CD4-positive, alpha-beta T cell treated with Interleukin-6 for 4 hours (primary cell): ENCODE measurements around the gene CENPA.
"Not testable (repeated sequence)": the region's sequence is repeated elsewhere in the genome, so short reads cannot be mapped to it uniquely, and the experiment has no call there.

Source experiments
- DNase-seq: peaks from one replicate; pipeline ENCODE4 v3.0.0-alpha.2; 2020; ENCODE audit warnings: mixed read lengths

CENPA gene

GRCh38 chr2:26795135-26795534 is 9.3 kb downstream of the CENPA start:
- not testable (repeated sequence) for DNase-seq

GRCh38 chr2:26801328-26801727 is 15.5 kb downstream of the CENPA start:
- no peak for DNase-seq

GRCh38 chr2:26801796-26802195 is 15.9 kb downstream of the CENPA start:
- no peak for DNase-seq

- DNase-seq, result no peak
Observed at GRCh38 chr2:26805241-26805676, 19.4 kb downstream of the CENPA start.

GRCh38 chr2:26807788-26808460 is 22.1 kb downstream of the CENPA start:
- no peak for DNase-seq

- no peak for DNase-seq
Observed at GRCh38 chr2:26809211-26809610, 23.4 kb downstream of the CENPA start.

GRCh38 chr2:26809876-26810577 is 24.2 kb downstream of the CENPA start:
- DNase-seq, result peak; percentile 28

- DNase-seq, result no peak
Observed at GRCh38 chr2:26811261-26811660, 25.4 kb downstream of the CENPA start.

GRCh38 chr2:26811791-26812694 is 26.2 kb downstream of the CENPA start:
- no peak for DNase-seq

GRCh38 chr2:26812731-26813130 is 26.9 kb downstream of the CENPA start:
- DNase-seq, result no peak

GRCh38 chr2:26814072-26814765 is 28.4 kb downstream of the CENPA start:
- not testable (repeated sequence) for DNase-seq

- DNase-seq, result no peak
Observed at GRCh38 chr2:26816893-26817292, 31.0 kb downstream of the CENPA start.

- no peak for DNase-seq
Observed at GRCh38 chr2:26818255-26818654, 32.4 kb downstream of the CENPA start.

- DNase-seq, result no peak
Observed at GRCh38 chr2:26818972-26819371, 33.1 kb downstream of the CENPA start.

- DNase-seq, result no peak
Observed at GRCh38 chr2:26820932-26821331, 35.1 kb downstream of the CENPA start.

GRCh38 chr2:26822877-26823276 is 37.0 kb downstream of the CENPA start:
- no peak for DNase-seq

- no peak for DNase-seq
Observed at GRCh38 chr2:26838121-26838906, 52.5 kb downstream of the CENPA start.

- no peak for DNase-seq
Observed at GRCh38 chr2:26840937-26841610, 55.2 kb downstream of the CENPA start.

GRCh38 chr2:26843041-26843440 is 57.2 kb downstream of the CENPA start:
- no peak for DNase-seq
